Right renal cortex interstitium (tissue), 3 donors: ENCODE results near the gene VPS13A. TPM values are rescaled to one million over a fixed set of nuclear protein-coding genes. Genes with fewer than 3 reads are reported as not detected.
"Not testable (repeated sequence)": the region's sequence is repeated elsewhere in the genome, so short reads cannot be mapped to it uniquely, and the experiment has no call there.

ENCODE experiments used
- DNase-seq, 3 donors: peaks; one replicate each; pipeline ENCODE4 v3.0.0-alpha.2; 2013; ENCODE audit warnings: low read depth in 3 of 3, low spot score in 2 of 3
- polyA plus RNA-seq, 3 donors: library from polyadenylated mRNA; unstranded; fragments of 120-200 nt; gene quantifications; one replicate each; pipeline ENCODE4 v1.2.1, GENCODE V29; 2013; ENCODE audit not compliant: insufficient read length in 3 of 3

VPS13A gene
- polyA plus RNA-seq, 3 donors, result 30.8 to 32.4 (median 31.4) TPM

- DNase-seq, result no peak
Observed at GRCh38 chr9:77291714-77292113, 114.4 kb downstream of the VPS13A start.

- DNase-seq, result no peak
Observed at GRCh38 chr9:77293949-77294348, 116.6 kb downstream of the VPS13A start.

- DNase-seq, result no peak
Observed at GRCh38 chr9:77304543-77304942, 127.2 kb downstream of the VPS13A start.

GRCh38 chr9:77305622-77306400 is 128.5 kb downstream of the VPS13A start:
- no peak for DNase-seq

GRCh38 chr9:77307166-77307565 is 129.8 kb downstream of the VPS13A start:
- DNase-seq, result no peak

GRCh38 chr9:77316058-77316457 is 138.7 kb downstream of the VPS13A start:
- DNase-seq, result no peak

GRCh38 chr9:77325058-77325457 is 147.7 kb downstream of the VPS13A start:
- DNase-seq, result no peak

- no peak for DNase-seq
Observed at GRCh38 chr9:77328102-77328501, 150.8 kb downstream of the VPS13A start.

- no peak for DNase-seq
Observed at GRCh38 chr9:77370064-77370463, 192.7 kb downstream of the VPS13A start.

GRCh38 chr9:77374266-77374665 is 196.9 kb downstream of the VPS13A start:
- DNase-seq, result no peak

- no peak for DNase-seq
Observed at GRCh38 chr9:77375956-77376532, 198.7 kb downstream of the VPS13A start.

GRCh38 chr9:77384406-77384805 is 207.1 kb downstream of the VPS13A start:
- DNase-seq, result no peak

- no peak for DNase-seq
Observed at GRCh38 chr9:77386187-77386586, 208.9 kb downstream of the VPS13A start.

- DNase-seq, result no peak
Observed at GRCh38 chr9:77391834-77392233, 214.5 kb downstream of the VPS13A start.

- no peak for DNase-seq
Observed at GRCh38 chr9:77392328-77392727, 215.0 kb downstream of the VPS13A start.

GRCh38 chr9:77398581-77398980 is 221.2 kb downstream of the VPS13A start:
- DNase-seq, result not testable (repeated sequence)

- DNase-seq, result no peak
Observed at GRCh38 chr9:77399964-77400363, 222.6 kb downstream of the VPS13A start.

GRCh38 chr9:77402286-77402685 is 225.0 kb downstream of the VPS13A start:
- no peak for DNase-seq

- no peak for DNase-seq
Observed at GRCh38 chr9:77403239-77403638, 225.9 kb downstream of the VPS13A start.

- DNase-seq, result not testable (repeated sequence)
Observed at GRCh38 chr9:77408521-77408920, 231.2 kb downstream of the VPS13A start.

- no peak for DNase-seq
Observed at GRCh38 chr9:77417566-77417965, 240.2 kb downstream of the VPS13A start.

GRCh38 chr9:77418226-77418625 is 240.9 kb downstream of the VPS13A start:
- no peak for DNase-seq
